GM12873 (cell line): ENCODE results near the gene PPP1R15A.

Experiments used
- TF ChIP-seq, protein P1 (sequence below): IDR thresholded peaks from 2 replicates; pipeline ENCODE4 v1.5.1; 2012; ENCODE audit warnings: low read depth, mild to moderate bottlenecking, moderate library complexity, low read length, control low read depth; ENCODE audit not compliant: insufficient read depth; ENCODE audit errors: missing control alignments

The PPP1R15A gene

DNA sequence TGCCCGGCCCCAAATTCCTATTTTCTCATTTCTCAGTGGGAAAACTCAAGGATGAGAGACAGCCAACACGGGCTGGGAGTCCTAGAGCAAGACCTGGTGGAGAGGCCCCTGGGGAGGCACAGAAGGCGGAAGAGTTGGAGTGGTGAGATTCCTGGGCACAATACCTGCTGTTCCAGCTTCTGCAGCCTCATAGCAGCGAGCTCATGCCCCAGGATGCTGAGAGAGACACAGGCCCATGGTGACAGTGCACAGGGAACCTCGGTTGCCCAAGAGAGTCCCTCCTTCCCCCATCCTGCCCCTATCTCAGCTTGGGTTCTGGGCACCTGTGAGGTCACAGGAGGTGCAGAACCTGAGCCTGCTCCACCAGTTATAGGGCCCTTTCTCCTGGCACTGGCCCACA, 25.0 kb downstream of the PPP1R15A start:
- TF ChIP-seq, protein P1, sequence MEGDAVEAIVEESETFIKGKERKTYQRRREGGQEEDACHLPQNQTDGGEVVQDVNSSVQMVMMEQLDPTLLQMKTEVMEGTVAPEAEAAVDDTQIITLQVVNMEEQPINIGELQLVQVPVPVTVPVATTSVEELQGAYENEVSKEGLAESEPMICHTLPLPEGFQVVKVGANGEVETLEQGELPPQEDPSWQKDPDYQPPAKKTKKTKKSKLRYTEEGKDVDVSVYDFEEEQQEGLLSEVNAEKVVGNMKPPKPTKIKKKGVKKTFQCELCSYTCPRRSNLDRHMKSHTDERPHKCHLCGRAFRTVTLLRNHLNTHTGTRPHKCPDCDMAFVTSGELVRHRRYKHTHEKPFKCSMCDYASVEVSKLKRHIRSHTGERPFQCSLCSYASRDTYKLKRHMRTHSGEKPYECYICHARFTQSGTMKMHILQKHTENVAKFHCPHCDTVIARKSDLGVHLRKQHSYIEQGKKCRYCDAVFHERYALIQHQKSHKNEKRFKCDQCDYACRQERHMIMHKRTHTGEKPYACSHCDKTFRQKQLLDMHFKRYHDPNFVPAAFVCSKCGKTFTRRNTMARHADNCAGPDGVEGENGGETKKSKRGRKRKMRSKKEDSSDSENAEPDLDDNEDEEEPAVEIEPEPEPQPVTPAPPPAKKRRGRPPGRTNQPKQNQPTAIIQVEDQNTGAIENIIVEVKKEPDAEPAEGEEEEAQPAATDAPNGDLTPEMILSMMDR: no peak

GRCh38 chr19:48899781-48900476, 27.7 kb downstream of the PPP1R15A start, which contains the start of gene NUCB1:
Gene NUCB1 (plus strand): TSS chr19:48900312. CDS start chr19:48900797, 485 bp downstream.
- TF ChIP-seq, protein P1: peak; percentile 1

DNA sequence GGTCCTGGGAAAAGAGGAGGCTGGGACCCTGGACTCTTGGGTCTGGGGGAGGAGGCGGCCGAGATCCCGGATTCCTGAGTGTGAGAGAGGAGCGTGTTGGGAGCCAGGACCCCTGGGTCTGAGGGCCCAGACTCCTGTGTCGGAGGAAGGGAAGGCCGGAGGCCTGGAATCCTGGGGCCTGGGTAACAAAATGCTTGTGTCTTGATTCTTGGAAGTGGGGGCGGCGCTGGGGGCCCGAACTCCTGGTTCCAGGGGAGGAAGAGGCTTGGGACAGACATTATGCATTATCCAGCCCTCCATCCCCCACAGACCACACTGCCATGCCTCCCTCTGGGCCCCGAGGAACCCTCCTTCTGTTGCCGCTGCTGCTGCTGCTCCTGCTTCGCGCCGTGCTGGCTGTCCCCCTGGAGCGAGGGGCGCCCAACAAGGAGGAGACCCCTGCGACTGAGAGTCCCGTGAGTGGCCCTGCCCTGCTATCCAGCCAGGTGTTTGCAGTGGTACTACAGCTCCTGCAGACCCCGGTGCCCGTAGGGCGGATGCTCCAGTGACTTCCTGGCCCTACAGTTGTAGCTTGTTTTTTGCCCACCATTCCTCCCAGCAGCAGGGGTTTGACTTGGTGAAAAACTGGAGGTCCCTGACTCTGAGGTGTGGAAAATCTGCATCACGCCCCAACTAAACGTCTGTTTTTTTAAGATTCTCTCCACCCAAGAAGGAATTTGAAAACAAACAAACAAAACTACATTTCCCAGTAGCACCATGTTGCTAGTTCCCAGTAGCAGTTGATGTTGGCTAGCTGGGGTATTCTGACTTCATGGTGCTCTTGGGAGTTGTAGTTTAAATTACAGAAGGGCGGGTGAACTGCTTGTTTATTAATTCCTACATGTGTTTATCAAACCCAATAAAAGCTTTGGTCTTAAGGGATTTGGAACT, 28.5 kb downstream of the PPP1R15A start:
- TF ChIP-seq, protein P1: no peak

DNA sequence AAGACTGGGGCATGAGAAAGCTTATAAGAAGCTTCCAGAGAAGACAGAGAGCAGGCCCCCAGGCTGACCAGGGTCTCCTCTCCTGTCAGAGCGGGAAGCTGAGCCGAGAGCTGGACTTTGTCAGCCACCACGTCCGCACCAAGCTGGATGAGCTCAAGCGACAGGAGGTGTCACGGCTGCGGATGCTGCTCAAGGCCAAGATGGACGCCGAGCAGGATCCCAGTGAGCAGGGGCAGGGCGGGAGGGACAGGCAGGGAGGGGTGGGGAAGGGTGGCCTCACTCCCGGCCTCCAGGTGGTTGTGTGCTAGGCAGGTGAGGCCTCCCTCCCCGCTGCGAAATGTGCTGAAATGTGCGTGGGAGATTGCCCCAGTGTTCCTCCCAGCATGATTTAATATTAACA, 33.4 kb downstream of the PPP1R15A start:
- TF ChIP-seq, protein P1: no peak

GRCh38 chr19:48906324-48906723, 34.1 kb downstream of the PPP1R15A start:
- TF ChIP-seq, protein P1: no peak

GRCh38 chr19:48907671-48908070, 35.5 kb downstream of the PPP1R15A start:
- TF ChIP-seq, protein P1: no peak

DNA sequence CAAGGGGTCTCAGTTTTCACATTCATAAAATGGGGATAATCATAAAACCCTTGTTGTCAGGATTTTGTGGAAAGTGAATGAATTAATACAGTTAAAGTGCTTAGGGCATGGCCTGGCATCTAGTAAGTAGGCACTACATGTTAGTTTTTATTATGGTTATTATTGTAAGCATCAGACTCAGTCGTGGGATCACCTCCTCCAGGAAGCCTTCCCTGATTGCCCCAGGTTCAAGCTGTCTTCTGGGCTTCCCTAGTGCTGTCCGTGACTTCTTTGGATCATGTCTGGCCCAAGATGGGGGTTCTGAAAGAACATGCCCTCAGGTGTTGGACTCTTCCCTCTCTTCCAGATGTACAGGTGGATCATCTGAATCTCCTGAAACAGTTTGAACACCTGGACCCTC, 38.6 kb downstream of the PPP1R15A start:
- TF ChIP-seq, protein P1: no peak
